SK-N-SH (cell line): ENCODE measurements around the gene CIAO2A.

Experiments used
- CHD2 ChIP-seq: fragments of 150-350 bp; IDR thresholded peaks from 2 replicates; pipeline ENCODE4 v1.6.1; 2018; ENCODE audit warnings: low read length; ENCODE audit not compliant: partially characterized antibody
- CTCF ChIP-seq: fragments of 200-600 bp; sonication (generic); IDR thresholded peaks from 2 replicates; pipeline ENCODE4 v1.6.1; 2017; ENCODE audit warnings: antibody characterized with exemption, mild to moderate bottlenecking, moderate library complexity
- EP300 ChIP-seq, 2 experiments: IDR thresholded peaks; 2 replicates each; pipeline versions ENCODE4 v1.4.0 to v1.6.1; 2012; ENCODE audit warnings: borderline replicate concordance in 1 of 2, low read depth in 1 of 2, low read length in 1 of 2
- EZH2phosphoT487 ChIP-seq: fragments of 200-600 bp; sonication (generic); IDR thresholded peaks from 2 replicates; pipeline ENCODE4 v1.6.1; 2017; ENCODE audit warnings: low read depth, mixed run types, mild to moderate bottlenecking, antibody characterized with exemption, moderate library complexity, borderline replicate concordance
- GABPA ChIP-seq: IDR thresholded peaks from 2 replicates; pipeline ENCODE4 v1.4.0; 2012; ENCODE audit warnings: low read depth, mild to moderate bottlenecking
- NFIC ChIP-seq: IDR thresholded peaks from 2 replicates; pipeline ENCODE4 v1.4.0; 2012; ENCODE audit warnings: borderline replicate concordance
- NRF1 ChIP-seq: IDR thresholded peaks from 2 replicates; pipeline ENCODE4 v1.6.1; 2012; ENCODE audit warnings: low read depth, mild to moderate bottlenecking, low read length
- RAD21 ChIP-seq: IDR thresholded peaks from 2 replicates; pipeline ENCODE4 v1.6.1; 2012; ENCODE audit warnings: mild to moderate bottlenecking, low read length
- REST ChIP-seq: IDR thresholded peaks from 2 replicates; pipeline ENCODE4 v1.6.1; 2012; ENCODE audit warnings: mild to moderate bottlenecking, low read depth, low read length, moderate library complexity
- RFX5 ChIP-seq: IDR thresholded peaks from 2 replicates; pipeline ENCODE4 v1.6.1; 2012; ENCODE audit warnings: mild to moderate bottlenecking, improper control_type of control experiment, low read length
- TAF1 ChIP-seq: IDR thresholded peaks from 2 replicates; pipeline ENCODE4 v1.6.1; 2012; ENCODE audit warnings: low read depth, mild to moderate bottlenecking, low read length, moderate library complexity, borderline replicate concordance
- TEAD4 ChIP-seq: IDR thresholded peaks from 2 replicates; pipeline ENCODE4 v1.4.0; 2012; ENCODE audit warnings: mild to moderate bottlenecking, borderline replicate concordance; ENCODE audit not compliant: insufficient read depth
- USF1 ChIP-seq: IDR thresholded peaks from 2 replicates; pipeline ENCODE4 v1.4.0; 2012; ENCODE audit warnings: low read depth, borderline replicate concordance
- TF ChIP-seq, protein P1 (sequence below): fragments of 150-350 bp; IDR thresholded peaks from 2 replicates; pipeline ENCODE4 v1.6.1; 2017; ENCODE audit warnings: antibody characterized with exemption, low read length, low read depth, borderline replicate concordance

- no peak for TF ChIP-seq RFX5
- no peak for TF ChIP-seq GABPA
- TF ChIP-seq NFIC: no peak
- TF ChIP-seq TAF1: no peak
- no peak for TF ChIP-seq REST
- no peak for TF ChIP-seq CHD2
- no peak for TF ChIP-seq CTCF
- TF ChIP-seq EZH2phosphoT487: no peak
- TF ChIP-seq USF1: no peak
- TF ChIP-seq, protein P1, sequence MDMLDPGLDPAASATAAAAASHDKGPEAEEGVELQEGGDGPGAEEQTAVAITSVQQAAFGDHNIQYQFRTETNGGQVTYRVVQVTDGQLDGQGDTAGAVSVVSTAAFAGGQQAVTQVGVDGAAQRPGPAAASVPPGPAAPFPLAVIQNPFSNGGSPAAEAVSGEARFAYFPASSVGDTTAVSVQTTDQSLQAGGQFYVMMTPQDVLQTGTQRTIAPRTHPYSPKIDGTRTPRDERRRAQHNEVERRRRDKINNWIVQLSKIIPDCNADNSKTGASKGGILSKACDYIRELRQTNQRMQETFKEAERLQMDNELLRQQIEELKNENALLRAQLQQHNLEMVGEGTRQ: no peak
- TF ChIP-seq EP300 (IDR thresholded peaks at IDR 0.05; ENCODE audit: borderline replicate concordance in 1 of 2, low read depth in 1 of 2, low read length in 1 of 2): no peak
- TF ChIP-seq NRF1: no peak
- no peak for TF ChIP-seq TEAD4
- TF ChIP-seq RAD21: no peak
Observed at GRCh38 chr15:64044300-64045100, 49.1 kb downstream of the CIAO2A start.
